H1 (cell line): ENCODE results near the gene MGLL.

Experiments
- BACH1 ChIP-seq: IDR thresholded peaks from 2 replicates; pipeline ENCODE4 v1.6.1; 2012; ENCODE audit warnings: low read length, improper control_type of control experiment
- CHD2 ChIP-seq: IDR thresholded peaks from 2 replicates; pipeline ENCODE4 v1.6.1; 2012; ENCODE audit warnings: low read length, improper control_type of control experiment
- YY1 ChIP-seq: IDR thresholded peaks from 2 replicates; pipeline ENCODE4 v1.6.1; 2011; ENCODE audit warnings: low read depth, mild to moderate bottlenecking, low read length
- TF ChIP-seq, protein P1 (sequence below), 3 experiments: IDR thresholded peaks; 1 replicate in 2 of 3; 2 replicates in 1 of 3; pipeline versions ENCODE4 v1.5.1 to v1.6.1; 2011; ENCODE audit warnings: low read length in 3 of 3, mild to moderate bottlenecking in 3 of 3, inconsistent platforms in 2 of 3, low read depth in 1 of 3, moderate library complexity in 1 of 3; ENCODE audit not compliant: insufficient read depth in 1 of 3; ENCODE audit errors: control extremely low read depth in 1 of 3

DNA sequence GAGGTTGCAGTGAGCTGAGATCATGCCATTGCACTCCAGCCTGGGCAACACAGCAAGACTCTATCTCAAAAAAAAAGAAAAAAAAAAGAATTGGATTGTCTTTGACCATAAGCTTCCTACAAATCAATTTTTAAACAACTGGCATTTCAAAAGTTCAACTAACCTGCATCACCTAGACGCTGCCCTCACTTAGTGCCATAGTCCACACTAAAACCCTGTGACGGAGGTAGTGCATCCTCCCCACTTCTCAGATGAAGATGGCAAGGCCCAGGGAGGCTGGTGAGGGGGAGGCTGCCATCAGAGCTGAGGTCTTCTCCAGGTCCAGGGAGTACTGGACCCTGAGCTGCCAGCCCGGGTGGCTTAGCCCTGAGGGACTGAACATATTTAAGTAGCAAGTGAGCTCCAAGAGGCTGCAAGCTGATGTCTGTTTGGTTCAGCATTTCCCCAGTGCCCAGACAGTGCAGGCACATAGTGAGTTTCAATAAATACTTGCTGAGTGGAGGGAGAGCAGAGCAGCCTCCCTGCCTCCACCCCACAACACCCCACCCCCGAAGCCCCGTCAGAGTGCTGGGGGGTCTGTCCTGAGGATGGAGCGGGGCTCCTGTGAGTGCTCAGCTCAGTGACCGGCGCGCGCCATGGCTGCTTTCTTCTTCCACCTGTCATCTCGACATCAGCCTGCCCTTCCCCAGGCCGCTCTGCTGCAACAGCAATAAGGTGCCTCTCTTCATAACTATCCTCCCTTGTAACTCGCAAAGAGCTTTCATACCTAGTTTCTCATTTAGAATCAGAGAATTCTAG lies 52.8 kb downstream of the MGLL start:
- TF ChIP-seq, protein P1, sequence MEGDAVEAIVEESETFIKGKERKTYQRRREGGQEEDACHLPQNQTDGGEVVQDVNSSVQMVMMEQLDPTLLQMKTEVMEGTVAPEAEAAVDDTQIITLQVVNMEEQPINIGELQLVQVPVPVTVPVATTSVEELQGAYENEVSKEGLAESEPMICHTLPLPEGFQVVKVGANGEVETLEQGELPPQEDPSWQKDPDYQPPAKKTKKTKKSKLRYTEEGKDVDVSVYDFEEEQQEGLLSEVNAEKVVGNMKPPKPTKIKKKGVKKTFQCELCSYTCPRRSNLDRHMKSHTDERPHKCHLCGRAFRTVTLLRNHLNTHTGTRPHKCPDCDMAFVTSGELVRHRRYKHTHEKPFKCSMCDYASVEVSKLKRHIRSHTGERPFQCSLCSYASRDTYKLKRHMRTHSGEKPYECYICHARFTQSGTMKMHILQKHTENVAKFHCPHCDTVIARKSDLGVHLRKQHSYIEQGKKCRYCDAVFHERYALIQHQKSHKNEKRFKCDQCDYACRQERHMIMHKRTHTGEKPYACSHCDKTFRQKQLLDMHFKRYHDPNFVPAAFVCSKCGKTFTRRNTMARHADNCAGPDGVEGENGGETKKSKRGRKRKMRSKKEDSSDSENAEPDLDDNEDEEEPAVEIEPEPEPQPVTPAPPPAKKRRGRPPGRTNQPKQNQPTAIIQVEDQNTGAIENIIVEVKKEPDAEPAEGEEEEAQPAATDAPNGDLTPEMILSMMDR (IDR thresholded peaks at IDR 0.05; ENCODE audit: control extremely low read depth in 1 of 3, insufficient read depth in 1 of 3, low read depth in 1 of 3, low read length in 3 of 3) = no peak
- TF ChIP-seq YY1 (no peak), CHD2 (no peak), BACH1 (no peak)
